HepG2 (cell line): ENCODE results near the gene RAB29. TPM values are rescaled to one million over a fixed set of nuclear protein-coding genes. Genes with fewer than 3 reads are reported as not detected.

Experiments used
- ATAC-seq: fragments of 200-7000 bp; cut with Tn5 transposase; 3 replicates; pipeline ENCODE4 v1.9.1; 2020; ENCODE audit warnings: mild to moderate bottlenecking, moderate library complexity
- BruUV-seq: library from RNA; stranded (reverse); fragments of 400-500 nt; replicated peaks from 2 replicates; lab custom pipeline; 2021; lab: Mats Ljungman, UMichigan
- CTCF ChIA-PET: fragments of 300-600 bp; formaldehyde crosslinking; extraction: SDS; loops from one replicate; lab custom pipeline; 2021; ENCODE audit warnings: low total read pairs, inconsistent platforms, low intra/inter-chr PET ratio; lab: Yijun Ruan, JAX
- POLR2A ChIA-PET: fragments of 350-600 bp; sonication (Branson Sonifier 250); formaldehyde crosslinking; loops from one replicate; lab custom pipeline; 2020; ENCODE audit warnings: antibody characterized with exemption, inconsistent platforms; lab: Yijun Ruan, JAX
- DNase-seq: peaks from one replicate; pipeline ENCODE4 v3.0.0-alpha.2; 2015; ENCODE audit warnings: low spot score
- FAIRE-seq: peaks from 3 replicates; lab custom pipeline; 2011; peaks lifted over from hg19 to GRCh38; lab: Jason Lieb, UNC
- H2AFZ ChIP-seq: one replicate; pipeline ENCODE4 v1.6.1; 2011; ENCODE audit warnings: low read length, inconsistent platforms
- H3K27ac ChIP-seq: fragments of 300-600 bp; 3 replicates; pipeline ENCODE4 v1.8.0; 2011; ENCODE audit warnings: mixed run types, mild to moderate bottlenecking, mixed read lengths, low read length, inconsistent platforms; ENCODE audit not compliant: insufficient read depth; ENCODE audit errors: extremely low read length
- H3K27me3 ChIP-seq, 2 experiments: fragments of 200-600 bp in 1 of 2; 2 replicates in 1 of 2; 3 replicates in 1 of 2; pipeline versions ENCODE4 v1.6.0 to v1.8.0; 2011; ENCODE audit warnings: low read length in 2 of 2, mild to moderate bottlenecking in 2 of 2, moderate library complexity in 2 of 2, inconsistent platforms in 1 of 2; ENCODE audit not compliant: insufficient read depth in 2 of 2, control insufficient read depth in 1 of 2
- H3K36me3 ChIP-seq, 2 experiments: fragments of 200-600 bp in 1 of 2; replicated peaks in 1 of 2; 2 replicates in 1 of 2; 3 replicates in 1 of 2; pipeline versions ENCODE4 v1.5.1 to v1.8.0; 2011; ENCODE audit warnings: low read length in 2 of 2, inconsistent platforms in 1 of 2; ENCODE audit not compliant: insufficient read depth in 2 of 2, control insufficient read depth in 1 of 2
- H3K4me1 ChIP-seq: 2 replicates; pipeline ENCODE4 v1.5.1; 2012; ENCODE audit warnings: low read length, inconsistent platforms; ENCODE audit not compliant: insufficient read depth
- H3K4me2 ChIP-seq: 2 replicates; pipeline ENCODE4 v1.6.0; 2011; ENCODE audit warnings: low read depth, low read length, inconsistent platforms
- H3K4me3 ChIP-seq, 3 experiments: fragments of 200-600 bp in 1 of 3; sonication (generic), shearing (Covaris generic) in 1 of 3; replicated peaks in 1 of 3; 2 replicates each; pipeline ENCODE4 v1.5.1; 2011 to 2016; ENCODE audit warnings: low read length in 3 of 3, inconsistent platforms in 2 of 3, low read depth in 2 of 3, mild to moderate bottlenecking in 2 of 3, control low read depth in 1 of 3, mixed read lengths in 1 of 3; ENCODE audit not compliant: insufficient read depth in 1 of 3
- H3K79me2 ChIP-seq: one replicate; pipeline ENCODE4 v1.6.1; 2011; ENCODE audit warnings: low read length, inconsistent platforms; ENCODE audit not compliant: insufficient read depth
- H3K9ac ChIP-seq: 2 replicates; pipeline ENCODE4 v1.6.0; 2011; ENCODE audit warnings: mild to moderate bottlenecking, low read depth, low read length, inconsistent platforms; ENCODE audit not compliant: insufficient read depth
- H3K9me3 ChIP-seq: 2 replicates; pipeline ENCODE4 v1.5.1; 2012; ENCODE audit warnings: mild to moderate bottlenecking, low read length
- H4K20me1 ChIP-seq: 2 replicates; pipeline ENCODE4 v1.6.0; 2011; ENCODE audit warnings: inconsistent platforms, mild to moderate bottlenecking, low read length, moderate library complexity; ENCODE audit not compliant: insufficient read depth
- ATAD3A ChIP-seq: sonication (generic); formaldehyde crosslinking; IDR thresholded peaks from 2 replicates; pipeline ENCODE4 v1.4.0; 2020; ENCODE audit warnings: missing genetic modification reagents
- DR1 ChIP-seq: sonication (generic); formaldehyde crosslinking; IDR thresholded peaks from 2 replicates; pipeline ENCODE4 v1.8.0; 2021; ENCODE audit warnings: mild to moderate bottlenecking, missing genetic modification reagents, inconsistent platforms
- JUNB ChIP-seq: sonication (generic); formaldehyde crosslinking; IDR thresholded peaks from 2 replicates; pipeline ENCODE4 v1.8.0; 2022; ENCODE audit warnings: missing genetic modification reagents, mild to moderate bottlenecking, borderline replicate concordance
- MYNN ChIP-seq: sonication (generic); formaldehyde crosslinking; IDR thresholded peaks from 2 replicates; pipeline ENCODE4 v1.4.0; 2020; ENCODE audit warnings: mild to moderate bottlenecking, low read depth, missing genetic modification reagents
- SMAD3 ChIP-seq: sonication (generic); formaldehyde crosslinking; IDR thresholded peaks from 2 replicates; pipeline ENCODE4 v1.4.0; 2020; ENCODE audit warnings: missing genetic modification reagents
- SMYD3 ChIP-seq: sonication (generic); formaldehyde crosslinking; IDR thresholded peaks from 2 replicates; pipeline ENCODE4 v1.8.1; 2023; ENCODE audit warnings: mild to moderate bottlenecking, missing genetic modification reagents
- ZBTB40 ChIP-seq, 2 experiments: fragments of 450-650 bp in 1 of 2; sonication (generic) in 1 of 2; formaldehyde crosslinking in 1 of 2; IDR thresholded peaks; 2 replicates each; pipeline versions ENCODE4 v1.6.1 to v1.8.0; 2016 to 2022; ENCODE audit warnings: antibody characterized with exemption in 1 of 2, mild to moderate bottlenecking in 1 of 2, missing genetic modification reagents in 1 of 2
- ZIK1 ChIP-seq: sonication (generic); formaldehyde crosslinking; IDR thresholded peaks from 2 replicates; pipeline ENCODE4 v1.5.0; 2020; ENCODE audit warnings: mild to moderate bottlenecking, low read depth, missing genetic modification reagents, borderline replicate concordance
- ZNF251 ChIP-seq: sonication (generic); formaldehyde crosslinking; IDR thresholded peaks from 2 replicates; pipeline ENCODE4 v1.9.0; 2021; ENCODE audit warnings: mild to moderate bottlenecking, missing genetic modification reagents
- ZNF253 ChIP-seq: sonication (generic); formaldehyde crosslinking; IDR thresholded peaks from 2 replicates; pipeline ENCODE4 v1.8.0; 2022; ENCODE audit warnings: mild to moderate bottlenecking, missing genetic modification reagents, borderline replicate concordance
- ZNF737 ChIP-seq: sonication (generic); formaldehyde crosslinking; IDR thresholded peaks from 2 replicates; pipeline ENCODE4 v1.5.0; 2020; ENCODE audit warnings: missing genetic modification reagents, mild to moderate bottlenecking, borderline replicate concordance
- WGBS: methylation state at CpG from one replicate; pipeline ENCODE4 v1.1.6; 2017; ENCODE audit warnings: low lambda C conversion rate; 5-methylcytosine and 5-hydroxymethylcytosine counted together
- in situ Hi-C: cut with HindIII; loops from 2 replicates; pipeline ENCODE4 v1.10.0; 2017; ENCODE audit warnings: low pct_unique_long_range_greater_than_20kb; ENCODE audit not compliant: extremely low pct_ligation_motif_present
- intact Hi-C: fragments of 100-400 bp; cut with micrococcal nuclease; formaldehyde crosslinking; loops from one replicate; pipeline ENCODE4 v1.10.0; 2022; ENCODE audit not compliant: unreplicated experiment
- polyA plus RNA-seq, 8 experiments: library from polyadenylated mRNA; depleted of rRNA in 3 of 8; stranded (reverse) in 7 of 8; unstranded in 1 of 8; fragments of >200 nt; fragmentation: Illumina TruSeq in 4 of 8; extraction: Trizol in 4 of 8; gene quantifications; 2 replicates each; pipeline versions ENCODE4 v1.2.1 to v1.2.3, GENCODE V29; 2011 to 2016; ENCODE audit warnings: low read depth in 4 of 8, missing spikeins in 1 of 8, mixed read lengths in 1 of 8; ENCODE audit not compliant: insufficient read depth in 1 of 8
- total RNA-seq, 5 experiments: library from RNA; depleted of rRNA; stranded (reverse); fragments of >200 nt; fragmentation: Illumina TruSeq; extraction: Trizol; gene quantifications; 2 replicates each; pipeline ENCODE4 v1.2.3, GENCODE V29; 2016; ENCODE audit warnings: low read depth in 1 of 5

The RAB29 gene
- total and polyA plus RNA-seq, 2 of the 13 experiments (the other 11 are each of a cell fraction or from before 2014, with no cell fraction given), result 8.7 to 10.1 TPM

- Histone ChIP-seq H3K4me3 (no peak overlapping the region), H3K27ac (no peak overlapping the region), H3K9me3 (no peaks in the 10 kb centered on the region), H2AFZ (no peak overlapping the region), H3K4me2 (no peak overlapping the region), H3K27me3 (peaks cover 0 to 4% of the 10 kb centered on the region in 2 experiments; a peak in 2 of 5 replicates), H3K9ac (no peak overlapping the region), H3K36me3 (no peaks in the 10 kb centered on the region), H3K4me1 (no peaks in the 10 kb centered on the region), H4K20me1 (no peaks in the 10 kb centered on the region), H3K79me2 (no peaks in the 10 kb centered on the region)
- intact Hi-C loops, result loop anchor here (10.0 kb wide), 1 partner anchor 64 kb away; no protein-coding TSS in a partner anchor
- FAIRE-seq (no peak), ATAC-seq (no peak), DNase-seq (no peak)
- BruUV-seq, result no TSS peak
- POLR2A ChIA-PET, result no interaction called here
- WGBS, result 57% methylated on average over 7 of the region's 7 CpGs
- CTCF ChIA-PET, result no interaction called here
- in situ Hi-C loops, result no loop called here
- TF ChIP-seq ZBTB40 (IDR thresholded peaks at IDR 0.05), result no peak
- TF ChIP-seq ZBTB40 (CRISPR knock-in tag; IDR thresholded peaks at IDR 0.05), result no peak
- no peak for TF ChIP-seq MYNN (CRISPR knock-in tag)
- TF ChIP-seq ZNF251, result no peak
- no peak for TF ChIP-seq SMYD3 (CRISPR knock-in tag)
- TF ChIP-seq ZNF253 (CRISPR knock-in tag), result no peak
- TF ChIP-seq ATAD3A (CRISPR knock-in tag), result no peak
- TF ChIP-seq DR1 (CRISPR knock-in tag), result no peak
- TF ChIP-seq ZNF737 (CRISPR knock-in tag), result no peak
- TF ChIP-seq JUNB, result no peak
- TF ChIP-seq SMAD3 (CRISPR knock-in tag), result no peak
- TF ChIP-seq ZIK1, result no peak
Measured at GRCh38 chr1:205800427-205800826, 25.1 kb upstream of the RAB29 start.
